HepG2 (cell line): ENCODE measurements around the gene NMNAT3. TPM values are rescaled to one million over a fixed set of nuclear protein-coding genes. Genes with fewer than 3 reads are reported as not detected.
A peak's percentile ranks its signal among the peaks of the same experiment; 100 is the strongest.

Experiments
- AHDC1 ChIP-seq: sonication (generic); formaldehyde crosslinking; IDR thresholded peaks from 2 replicates; pipeline ENCODE4 v1.5.1; 2020; ENCODE audit warnings: mild to moderate bottlenecking, missing genetic modification reagents, borderline replicate concordance
- FOXK1 ChIP-seq: sonication (generic); formaldehyde crosslinking; IDR thresholded peaks from 2 replicates; pipeline ENCODE4 v1.4.0; 2020; ENCODE audit warnings: low read depth, missing genetic modification reagents, borderline replicate concordance
- GFI1 ChIP-seq: sonication (generic); formaldehyde crosslinking; IDR thresholded peaks from 2 replicates; pipeline ENCODE4 v1.5.0; 2020; ENCODE audit warnings: missing genetic modification reagents, mild to moderate bottlenecking, borderline replicate concordance
- HNRNPLL ChIP-seq: fragments of 200-400 bp; formaldehyde crosslinking; IDR thresholded peaks from 2 replicates; pipeline ENCODE4 v1.6.1; 2017; ENCODE audit warnings: mild to moderate bottlenecking, low read depth, low read length; ENCODE audit not compliant: poor library complexity, severe bottlenecking
- MEF2D ChIP-seq: sonication (generic); formaldehyde crosslinking; IDR thresholded peaks from 2 replicates; pipeline ENCODE4 v1.5.1; 2020; ENCODE audit warnings: mild to moderate bottlenecking, missing genetic modification reagents
- MLLT10 ChIP-seq: sonication (generic); formaldehyde crosslinking; IDR thresholded peaks from 2 replicates; pipeline ENCODE4 v1.4.0; 2020; ENCODE audit warnings: missing genetic modification reagents
- PTBP1 ChIP-seq: fragments of 200-400 bp; formaldehyde crosslinking; IDR thresholded peaks from 2 replicates; pipeline ENCODE4 v1.6.1; 2018; ENCODE audit warnings: low read length, low read depth; ENCODE audit not compliant: poor library complexity, severe bottlenecking
- RAD21 ChIP-seq: fragments of 450-650 bp; formaldehyde crosslinking; IDR thresholded peaks from 2 replicates; pipeline ENCODE4 v1.5.0; 2020; ENCODE audit warnings: mild to moderate bottlenecking
- RBM39 ChIP-seq: fragments of 200-400 bp; formaldehyde crosslinking; IDR thresholded peaks from one replicate; pipeline ENCODE4 v1.6.1; 2018; ENCODE audit warnings: antibody characterized with exemption, mild to moderate bottlenecking, low read depth, low read length; ENCODE audit not compliant: poor library complexity, severe bottlenecking
- SNAI1 ChIP-seq: sonication (generic); formaldehyde crosslinking; IDR thresholded peaks from 2 replicates; pipeline ENCODE4 v1.5.0; 2020; ENCODE audit warnings: mild to moderate bottlenecking, missing genetic modification reagents, borderline replicate concordance
- SRY ChIP-seq: sonication (generic); formaldehyde crosslinking; IDR thresholded peaks from 2 replicates; pipeline ENCODE4 v1.8.0; 2022; ENCODE audit warnings: mild to moderate bottlenecking, missing genetic modification reagents
- YEATS2 ChIP-seq: sonication (generic); formaldehyde crosslinking; IDR thresholded peaks from 2 replicates; pipeline ENCODE4 v1.4.0; 2020; ENCODE audit warnings: missing genetic modification reagents, borderline replicate concordance
- ZBTB25 ChIP-seq: IDR thresholded peaks from 2 replicates; pipeline ENCODE4 v1.6.1; 2018; ENCODE audit warnings: missing genetic modification reagents
- ZBTB49 ChIP-seq: sonication (generic); formaldehyde crosslinking; IDR thresholded peaks from 2 replicates; pipeline ENCODE4 v1.4.0; 2020; ENCODE audit warnings: missing genetic modification reagents, borderline replicate concordance
- ZFP82 ChIP-seq: sonication (generic); formaldehyde crosslinking; IDR thresholded peaks from 2 replicates; pipeline ENCODE4 v1.5.1; 2020; ENCODE audit warnings: mild to moderate bottlenecking, missing genetic modification reagents, borderline replicate concordance
- ZNF292 ChIP-seq: sonication (generic); formaldehyde crosslinking; IDR thresholded peaks from 2 replicates; pipeline ENCODE4 v1.8.1; 2022; ENCODE audit warnings: mild to moderate bottlenecking, low read depth, missing genetic modification reagents, borderline replicate concordance
- ZNF615 ChIP-seq: sonication (generic); formaldehyde crosslinking; IDR thresholded peaks from 2 replicates; pipeline ENCODE4 v1.5.0; 2020; ENCODE audit warnings: mild to moderate bottlenecking, missing genetic modification reagents, borderline replicate concordance
- polyA plus RNA-seq, 8 experiments: library from polyadenylated mRNA; depleted of rRNA in 3 of 8; stranded (reverse) in 7 of 8; unstranded in 1 of 8; fragments of >200 nt; fragmentation: Illumina TruSeq in 4 of 8; extraction: Trizol in 4 of 8; gene quantifications; 2 replicates each; pipeline versions ENCODE4 v1.2.1 to v1.2.3, GENCODE V29; 2011 to 2016; ENCODE audit warnings: low read depth in 4 of 8, missing spikeins in 1 of 8, mixed read lengths in 1 of 8; ENCODE audit not compliant: insufficient read depth in 1 of 8
- total RNA-seq, 5 experiments: library from RNA; depleted of rRNA; stranded (reverse); fragments of >200 nt; fragmentation: Illumina TruSeq; extraction: Trizol; gene quantifications; 2 replicates each; pipeline ENCODE4 v1.2.3, GENCODE V29; 2016; ENCODE audit warnings: low read depth in 1 of 5

NMNAT3 gene
- total and polyA plus RNA-seq, 2 of the 13 experiments (the other 11 are each of a cell fraction or from before 2014, with no cell fraction given): 6.1 to 7.0 TPM

GRCh38 chr3:139677388-139678155 lies at the start of gene NMNAT3 (continued):
- TF ChIP-seq AHDC1 (CRISPR knock-in tag) (peak; percentile 40; the same call in 1 of the 2 replicates), SRY (CRISPR knock-in tag) (peak; percentile 86; the same call in 1 of the 2 replicates), MEF2D (CRISPR knock-in tag) (peak; percentile 55; the same call in 1 of the 2 replicates), ZNF292 (CRISPR knock-in tag) (peak; percentile 64), GFI1 (0 out of 2 replicates have a peak, but pooled peaks have one; percentile 35), ZFP82 (CRISPR knock-in tag) (peak; percentile 57; the same call in 1 of the 2 replicates), RAD21 (CRISPR knock-in tag) (0 out of 2 replicates have a peak, but pooled peaks have one; percentile 41), ZBTB25 (CRISPR knock-in tag) (0 out of 2 replicates have a peak, but pooled peaks have one; percentile 41), SNAI1 (no peak), MLLT10 (CRISPR knock-in tag) (no peak), YEATS2 (no peak; the same call in 1 of the 2 replicates), PTBP1 (no peak), HNRNPLL (peak; percentile 54), ZBTB49 (CRISPR knock-in tag) (no peak), FOXK1 (CRISPR knock-in tag) (peak; percentile 35; the same call in 1 of the 2 replicates), ZNF615 (CRISPR knock-in tag) (no peak), RBM39 (no peak)
